Stimulated activated CD8-positive, alpha-beta memory T cell treated with anti-CD3 and anti-CD28 coated beads, Interleukin-12 subunit alpha, Interleukin-12 subunit beta, amount 100 ng/mL, for 24 hours (primary cell): ENCODE results near the gene RBBP8NL.
"Not testable (repeated sequence)": the region's sequence is repeated elsewhere in the genome, so short reads cannot be mapped to it uniquely, and the experiment has no call there.

ENCODE experiments used
- DNase-seq: peaks from one replicate; pipeline ENCODE4 v3.0.0-alpha.2; 2020; ENCODE audit errors: extremely low read depth

RBBP8NL gene

DNA sequence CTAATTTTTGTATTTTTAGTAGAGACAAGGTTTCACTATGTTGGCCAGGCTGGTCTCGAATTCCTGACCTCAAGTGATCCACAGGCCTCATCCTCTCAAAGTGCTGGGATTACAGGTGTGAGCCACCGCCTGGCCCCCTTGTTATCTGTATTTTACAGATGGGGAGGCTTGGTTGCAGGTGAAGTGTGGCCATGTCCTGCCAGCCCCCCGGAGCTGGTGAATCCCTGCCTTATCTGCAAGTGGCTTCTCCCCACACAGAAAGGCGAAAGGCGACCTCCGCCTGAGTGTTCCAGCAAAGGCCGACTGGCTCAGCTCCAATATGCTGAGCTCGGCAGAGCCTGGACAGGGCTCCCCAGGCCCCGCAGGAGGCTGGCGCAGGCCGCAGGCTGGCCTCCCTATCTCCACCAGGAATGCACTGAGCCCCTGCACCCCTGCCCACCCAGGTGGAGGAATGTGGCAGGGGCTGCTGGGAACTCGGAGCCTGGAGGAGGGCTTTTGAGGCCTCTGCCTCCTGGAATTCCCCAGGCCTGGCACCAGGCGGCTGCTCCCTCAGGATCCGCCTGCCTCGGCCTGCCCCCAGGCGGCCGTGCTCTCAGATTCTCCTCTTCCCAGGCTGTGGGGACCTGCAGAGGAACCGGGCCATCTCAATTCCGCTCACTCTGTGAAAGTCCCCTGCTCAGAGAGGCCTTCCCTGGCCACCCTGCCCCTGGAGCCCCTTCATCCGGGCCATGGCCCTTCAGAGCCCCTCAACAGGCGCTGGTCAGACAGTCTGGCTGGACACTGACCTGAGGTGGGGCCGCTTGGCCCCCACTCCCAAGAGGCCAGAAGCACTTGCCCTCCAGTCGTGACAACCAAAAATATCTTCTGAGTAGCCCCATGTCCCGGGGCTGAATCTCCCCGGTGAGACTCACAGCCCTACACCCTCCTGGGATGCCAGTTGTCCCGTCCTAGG lies 51.0 kb downstream of the RBBP8NL start:
- no peak for DNase-seq

DNA sequence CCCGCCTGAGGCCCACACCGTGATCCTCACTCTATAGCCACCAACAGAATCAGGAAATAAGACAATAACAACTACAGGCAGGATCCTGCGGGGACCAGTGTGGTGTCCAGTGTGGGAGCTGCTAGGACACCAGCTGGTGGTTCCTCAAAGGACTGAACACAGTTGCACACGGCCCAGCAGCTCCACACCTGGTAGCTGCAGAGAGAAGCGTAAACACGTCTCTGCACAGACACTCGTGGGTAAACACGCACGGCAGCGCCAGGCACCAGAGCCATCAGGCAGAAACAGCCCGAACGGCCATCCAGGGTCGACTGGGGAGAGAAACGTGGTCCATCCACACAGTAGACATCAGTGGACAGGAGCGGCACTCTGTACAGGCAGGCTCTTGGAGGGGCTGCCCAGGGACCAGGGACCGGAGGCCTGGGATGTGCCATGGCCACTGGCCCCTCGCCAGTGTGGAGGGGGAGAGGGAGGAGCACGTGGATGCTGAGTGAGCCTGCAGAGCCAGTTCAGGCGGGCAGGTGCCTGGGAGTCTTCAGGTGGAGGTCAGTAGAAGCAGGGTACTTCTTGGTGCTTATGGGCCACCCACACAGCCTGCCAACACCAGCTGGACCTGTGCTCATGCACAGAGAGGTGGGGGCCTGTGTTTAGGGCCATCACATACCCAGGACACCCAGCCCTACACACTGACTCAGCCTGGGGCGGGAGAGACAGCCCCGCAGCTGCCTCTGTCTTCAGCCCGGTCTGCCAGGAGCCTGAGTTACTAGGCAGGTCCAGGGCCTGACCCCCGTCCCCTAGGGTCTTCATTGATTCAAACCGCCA lies 52.8 kb downstream of the RBBP8NL start:
- no peak for DNase-seq

DNA sequence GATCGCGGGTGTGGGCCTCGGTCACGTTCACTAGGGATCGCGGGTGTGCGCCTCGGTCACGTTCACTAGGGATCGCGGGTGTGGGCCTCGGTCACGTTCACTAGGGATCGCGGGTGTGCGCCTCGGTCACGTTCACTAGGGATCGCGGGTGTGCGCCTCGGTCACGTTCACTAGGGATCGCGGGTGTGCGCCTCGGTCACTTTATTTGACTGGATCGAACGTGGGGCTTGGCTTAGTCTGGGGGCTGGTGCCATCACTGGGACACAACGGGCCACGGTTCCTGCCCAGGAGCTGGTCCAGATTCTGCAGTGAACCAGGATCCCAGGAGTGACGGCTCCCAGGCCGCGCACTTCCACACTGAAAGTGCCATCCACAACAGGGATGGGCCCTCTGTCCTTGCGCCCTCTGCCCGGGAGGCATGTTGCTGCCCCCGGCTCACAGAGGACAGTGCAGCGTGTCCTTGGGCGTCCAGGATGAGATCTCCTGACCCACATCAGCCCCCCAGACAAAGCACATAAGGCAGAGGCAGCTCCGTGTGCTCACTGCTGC lies 53.6 kb downstream of the RBBP8NL start:
- not testable (repeated sequence) for DNase-seq

DNA sequence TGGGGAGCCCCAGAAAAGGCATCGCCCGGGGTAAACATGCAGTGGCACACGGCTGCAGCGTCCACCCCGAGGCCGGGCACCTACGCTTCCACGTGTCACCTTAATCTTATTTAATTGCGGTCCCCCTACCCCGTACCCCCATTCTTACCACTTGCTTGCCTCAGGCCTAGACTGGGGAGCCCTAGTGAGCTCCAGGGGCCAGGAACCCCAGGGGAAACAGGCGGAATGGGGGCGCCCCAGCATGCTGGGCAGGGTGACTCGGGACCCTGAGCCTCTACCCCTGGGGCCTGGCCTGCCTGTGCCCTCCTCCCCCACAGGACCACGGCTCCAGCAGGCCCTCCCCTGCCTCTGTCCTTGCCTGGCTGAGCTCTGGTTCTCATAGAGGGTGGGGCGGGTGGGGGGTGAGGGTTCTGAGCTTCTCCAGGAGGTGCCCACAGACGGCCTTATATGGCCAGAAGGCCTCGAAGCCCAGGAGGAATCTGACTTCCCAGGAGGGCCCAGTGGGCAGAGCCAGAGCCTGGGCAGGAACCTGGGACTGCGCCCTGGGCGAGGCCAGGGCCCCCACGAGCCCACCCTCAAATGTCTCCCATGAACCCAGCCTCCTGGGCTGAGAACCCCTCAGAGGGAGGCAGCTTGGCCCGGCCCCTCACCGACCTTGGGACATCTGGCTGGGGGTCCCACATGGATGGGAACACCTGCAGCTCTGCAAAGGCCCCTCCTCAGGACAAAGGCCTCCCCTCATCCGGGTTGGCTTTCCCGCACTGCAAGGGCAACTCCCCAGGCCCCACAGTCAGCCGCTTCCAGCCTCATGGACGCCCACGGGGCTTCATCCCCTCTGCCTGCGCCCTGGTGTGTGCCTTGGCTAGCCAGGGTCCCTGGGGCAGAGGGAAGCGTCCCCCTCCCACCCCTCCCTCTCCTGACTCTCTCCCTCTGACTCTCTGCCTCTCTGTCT lies 55.0 kb downstream of the RBBP8NL start:
- no peak for DNase-seq

DNA sequence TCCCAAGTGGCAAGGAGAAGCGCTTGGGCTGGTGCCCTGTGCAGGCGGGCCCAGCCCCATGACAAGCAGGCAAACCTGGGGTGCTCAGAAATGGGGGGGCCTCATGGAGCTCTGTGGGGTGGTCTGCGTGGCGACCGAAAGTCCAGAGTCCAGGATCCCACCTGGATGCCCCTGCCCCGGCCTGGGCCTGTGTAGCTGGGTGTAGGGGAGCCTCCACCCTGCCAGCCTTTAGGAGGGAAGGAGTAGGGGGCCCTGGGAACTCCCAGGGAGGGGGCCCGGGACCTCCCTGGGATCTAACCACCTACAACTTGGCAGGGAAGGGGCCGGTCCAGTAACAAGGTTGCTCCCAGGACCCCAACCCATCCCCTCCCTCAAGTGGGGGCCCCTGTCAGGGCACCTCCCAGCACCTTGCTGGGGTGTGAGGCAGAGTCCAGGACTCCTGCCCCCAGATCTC lies 55.7 kb downstream of the RBBP8NL start:
- no peak for DNase-seq

DNA sequence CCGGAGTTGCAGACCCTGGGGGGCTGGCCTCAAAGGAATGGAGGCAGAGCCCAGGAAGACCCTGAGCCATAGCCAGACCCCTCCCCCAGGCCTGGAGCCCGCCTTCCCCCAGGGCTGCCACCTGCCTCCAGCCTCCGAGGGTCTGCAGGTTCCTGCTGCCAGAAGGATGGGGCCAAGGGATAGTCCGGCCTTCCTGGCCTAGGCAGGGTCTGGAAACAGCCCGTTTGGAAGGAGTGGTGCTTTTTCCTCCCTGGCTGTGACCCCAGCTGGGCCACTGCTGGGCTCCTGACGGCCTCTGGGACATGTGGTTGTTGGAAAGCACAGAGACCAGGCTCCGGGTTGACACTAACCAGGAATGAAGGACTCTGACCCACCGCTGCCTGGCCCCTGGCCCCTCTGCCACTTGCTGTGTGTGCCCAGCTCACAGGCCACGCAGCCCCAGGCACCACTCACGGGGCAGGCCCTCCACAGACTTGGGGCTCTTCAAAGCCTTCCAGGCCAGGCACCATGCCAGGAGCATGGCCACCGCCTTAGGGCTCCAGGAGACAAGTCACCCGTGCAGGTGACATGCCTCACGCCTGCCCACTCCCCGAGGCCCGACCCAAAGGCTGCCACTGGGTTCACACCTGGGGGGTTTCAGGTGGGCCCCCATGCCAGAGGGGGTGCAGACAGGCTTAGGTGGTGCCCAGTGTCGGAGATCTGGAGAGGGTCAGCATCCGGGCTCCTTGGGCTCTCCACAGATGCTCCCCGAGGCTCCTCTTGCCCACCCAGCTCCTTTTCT lies 56.3 kb downstream of the RBBP8NL start:
- no peak for DNase-seq

DNA sequence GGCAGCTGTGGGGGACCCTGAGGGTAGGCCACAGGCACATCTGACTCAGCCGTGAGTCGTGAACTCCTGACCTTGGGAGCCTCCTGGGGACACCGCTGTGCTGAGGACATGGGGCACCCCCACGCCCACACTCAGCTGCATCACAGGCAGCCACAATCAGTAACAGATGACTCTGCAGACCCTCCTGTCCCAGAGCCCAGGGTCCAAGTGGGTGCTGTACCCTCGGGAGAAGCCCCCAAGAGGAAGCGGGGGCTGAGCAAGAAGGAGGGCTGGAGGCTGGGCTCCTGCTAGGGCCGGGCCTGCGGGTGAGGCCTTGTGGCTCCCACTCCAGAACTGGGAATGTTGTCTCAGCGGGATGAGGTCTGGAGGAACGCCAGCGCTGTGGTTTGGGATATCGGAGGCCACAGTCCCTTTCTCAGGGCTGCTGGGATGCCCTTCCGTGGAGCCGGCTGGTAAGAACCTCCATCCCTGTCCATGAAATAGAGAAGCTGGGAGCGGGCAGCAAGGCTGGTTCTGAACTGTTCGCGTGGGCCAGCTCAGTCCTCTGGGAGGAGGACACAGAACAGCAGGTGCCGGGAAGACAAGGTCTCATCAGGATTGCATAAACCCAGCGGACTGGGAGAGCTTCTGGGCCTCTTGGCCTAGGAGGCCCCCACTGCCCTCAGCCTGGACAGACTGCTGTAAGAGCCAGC lies 57.1 kb downstream of the RBBP8NL start:
- peak; percentile 25 for DNase-seq

DNA sequence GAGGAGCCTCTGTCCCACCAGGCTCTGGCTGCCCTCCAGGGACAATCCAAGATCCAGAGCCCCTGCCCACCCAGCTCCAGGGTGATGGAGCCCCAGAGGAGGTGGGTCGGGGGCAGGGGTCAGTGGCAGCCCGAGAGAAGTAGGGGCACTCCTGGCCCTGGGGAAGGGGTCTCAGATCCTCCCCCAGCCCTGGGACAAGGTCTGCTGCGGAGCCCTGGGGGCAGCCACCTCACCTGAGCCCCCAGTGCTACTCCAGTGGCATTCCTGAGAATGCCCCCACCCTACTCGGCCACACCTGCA lies 57.6 kb downstream of the RBBP8NL start:
- DNase-seq, result no peak

DNA sequence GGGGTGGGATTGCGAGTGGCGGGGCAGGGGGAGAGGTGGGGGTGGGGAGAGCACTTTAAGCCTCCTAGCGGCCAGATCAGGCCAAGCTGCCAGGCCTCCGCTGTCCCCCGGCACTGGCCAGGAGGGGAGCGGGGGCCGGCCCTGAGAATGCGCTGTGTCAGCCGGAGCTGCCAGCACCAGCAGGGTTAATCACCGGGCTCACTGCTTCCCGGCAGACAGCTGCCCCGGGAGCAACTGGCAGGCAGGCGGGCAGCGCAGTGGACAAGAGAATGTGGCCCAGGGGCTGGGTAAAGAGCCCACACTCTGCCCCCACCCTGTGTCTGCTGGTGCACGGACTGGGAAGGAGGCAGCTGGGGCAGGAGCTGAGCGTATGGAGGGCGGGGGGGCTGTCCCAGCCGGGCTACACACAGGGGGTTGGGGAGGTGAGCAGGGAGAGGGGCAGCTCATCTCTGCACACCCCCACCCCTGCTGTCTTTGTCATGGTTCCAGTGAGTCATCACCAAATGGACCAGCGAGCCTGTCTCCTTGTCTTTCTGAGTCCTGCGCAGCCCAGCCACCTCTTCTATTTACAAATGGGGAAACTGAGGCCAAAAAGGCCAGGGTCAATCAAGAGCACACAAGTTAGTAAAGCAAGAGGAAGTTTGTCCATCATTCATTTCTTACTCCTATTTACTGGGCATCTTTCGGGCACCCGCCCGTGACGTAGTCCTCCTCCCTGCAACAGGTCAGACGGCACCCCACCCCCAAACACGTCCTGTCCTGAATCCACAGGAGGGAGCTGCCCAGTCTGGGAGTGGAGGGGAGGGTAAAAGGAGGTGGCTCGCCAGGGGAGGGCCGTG lies 58.1 kb downstream of the RBBP8NL start:
- no peak for DNase-seq

DNA sequence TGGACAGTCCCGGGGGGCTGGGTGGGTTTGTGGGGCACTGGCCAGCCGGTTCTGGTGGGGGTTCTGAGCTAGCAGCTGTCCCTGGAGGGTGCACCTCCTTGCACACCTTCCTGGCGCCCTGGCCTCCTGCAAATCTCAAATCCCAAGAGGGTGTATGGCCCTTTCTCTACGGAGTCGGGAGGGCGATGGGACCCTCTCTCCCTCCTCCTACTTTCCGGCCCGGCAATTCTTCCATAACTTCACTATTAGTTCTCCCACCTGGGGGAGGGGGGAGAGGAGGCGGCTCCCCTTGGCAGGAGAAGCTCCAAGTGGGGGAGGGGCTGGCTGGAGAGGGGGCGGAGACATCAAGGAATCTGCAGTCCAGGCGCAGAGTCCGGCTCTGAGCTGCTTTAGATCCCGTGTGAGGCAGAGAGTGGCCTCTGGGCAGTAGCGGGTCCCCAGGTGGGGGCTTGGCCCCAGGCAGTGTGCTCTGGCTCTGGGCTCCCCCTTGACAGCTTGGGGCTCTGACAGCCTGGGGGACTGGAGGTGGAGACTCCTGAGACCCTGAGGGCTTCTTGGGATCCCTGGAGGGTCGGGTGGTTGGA lies 58.9 kb downstream of the RBBP8NL start:
- DNase-seq, result no peak

DNA sequence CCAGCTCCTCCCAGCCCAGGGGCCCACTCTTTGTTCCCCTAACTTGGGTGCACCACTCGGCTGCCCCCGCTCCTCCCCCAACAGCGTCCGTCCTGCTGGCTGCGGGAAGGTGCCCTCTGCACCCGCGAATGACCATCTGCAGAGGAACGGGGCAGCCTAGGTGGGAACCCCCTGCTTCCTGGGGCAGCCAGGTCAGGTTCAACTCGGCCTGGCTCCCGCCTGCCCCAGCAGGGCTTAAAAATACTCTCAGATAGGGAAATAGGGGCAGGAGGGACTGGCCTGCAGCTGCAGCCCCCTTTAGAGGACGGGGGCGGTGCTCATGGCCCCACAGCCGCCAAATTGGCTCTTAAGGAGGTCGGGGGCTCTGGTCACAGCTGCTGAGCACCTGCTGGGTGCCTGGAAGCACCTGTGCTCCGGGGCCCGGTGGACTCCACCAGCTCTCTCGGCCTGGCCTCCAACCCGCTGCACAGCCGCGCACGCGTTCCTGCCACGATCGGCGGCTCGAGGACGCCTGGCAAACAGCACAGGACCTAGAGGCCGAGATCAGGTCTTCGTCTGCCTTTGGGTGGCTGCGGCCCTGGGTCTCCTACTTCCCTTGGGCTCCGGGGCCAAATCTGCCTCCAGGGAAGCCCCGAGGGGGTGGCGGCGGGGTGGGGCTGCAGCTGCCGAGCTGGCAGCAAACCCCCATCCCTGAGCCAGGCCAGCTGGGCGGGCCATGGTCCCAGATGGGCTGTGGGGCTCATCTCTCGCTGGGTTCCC lies 59.5 kb downstream of the RBBP8NL start:
- DNase-seq, result no peak

DNA sequence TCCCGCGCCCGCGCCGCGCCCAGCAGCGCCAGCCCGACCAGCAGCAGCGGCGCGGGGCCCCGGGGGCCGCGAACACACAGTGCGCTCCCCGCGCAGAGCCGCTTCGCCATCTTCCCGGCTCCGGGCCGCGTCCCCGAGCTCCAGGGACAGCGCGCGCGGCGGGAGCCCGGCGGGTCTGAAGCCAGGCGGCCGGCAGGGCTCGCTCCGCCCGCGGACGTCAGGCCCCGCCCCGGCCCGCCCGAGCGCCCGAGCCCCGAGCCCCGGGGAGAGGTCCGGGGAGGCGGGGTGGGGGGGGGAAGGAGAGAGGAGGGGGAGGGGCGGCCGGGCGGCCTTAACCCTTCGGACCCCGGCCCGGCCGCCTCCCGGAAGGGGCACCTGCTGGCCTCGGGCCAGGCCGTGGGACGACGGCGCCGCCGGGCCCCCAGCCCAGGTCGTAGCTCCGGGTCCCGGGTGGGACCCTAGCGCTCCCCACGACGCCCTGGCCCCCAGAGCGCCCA lies 60.2 kb downstream of the RBBP8NL start, which contains the start of gene LAMA5:
Gene LAMA5 (minus strand): TSS at position 177 of the 497 bp plus-strand sequence. CDS start 67 bp downstream, at position 110.
- DNase-seq, result no peak

DNA sequence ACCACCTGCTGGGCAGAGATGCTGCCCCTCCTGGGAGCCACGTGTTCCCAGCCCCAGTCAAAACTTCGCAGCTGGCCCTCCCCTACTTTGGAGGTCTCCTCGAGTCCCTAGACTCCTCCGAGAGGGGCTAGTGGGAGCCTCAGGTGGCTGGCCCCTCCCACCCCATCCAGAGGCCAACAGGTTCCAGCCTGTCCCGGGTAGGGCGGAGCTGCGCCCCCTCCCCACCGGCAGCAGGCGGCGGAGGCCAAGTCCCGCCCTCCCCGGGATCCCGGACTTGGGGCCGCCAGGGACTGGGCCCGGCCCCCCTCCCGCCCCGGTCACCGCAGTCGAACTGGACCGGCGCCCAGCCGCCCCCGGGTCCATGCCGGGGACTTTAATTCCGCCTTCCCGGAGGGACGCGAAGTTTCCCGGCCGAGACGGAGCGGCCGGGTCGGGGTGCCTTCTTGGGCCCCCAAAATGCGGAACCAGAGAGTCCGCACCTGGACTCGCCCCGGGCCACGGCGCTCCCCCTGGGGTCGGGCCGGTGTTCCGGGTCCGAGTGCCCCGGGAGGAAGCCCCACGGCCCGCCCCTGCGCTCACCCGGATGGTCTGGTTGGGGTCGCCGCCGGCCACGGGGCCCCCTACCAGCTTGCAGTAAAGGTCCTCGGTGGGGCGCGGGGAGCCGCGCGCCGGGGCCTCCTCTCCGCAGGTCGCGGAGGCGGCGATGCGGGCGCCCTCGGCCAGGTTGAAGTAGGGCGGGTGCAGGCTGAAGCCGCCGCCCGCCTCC lies 60.8 kb downstream of the RBBP8NL start:
- no peak for DNase-seq

DNA sequence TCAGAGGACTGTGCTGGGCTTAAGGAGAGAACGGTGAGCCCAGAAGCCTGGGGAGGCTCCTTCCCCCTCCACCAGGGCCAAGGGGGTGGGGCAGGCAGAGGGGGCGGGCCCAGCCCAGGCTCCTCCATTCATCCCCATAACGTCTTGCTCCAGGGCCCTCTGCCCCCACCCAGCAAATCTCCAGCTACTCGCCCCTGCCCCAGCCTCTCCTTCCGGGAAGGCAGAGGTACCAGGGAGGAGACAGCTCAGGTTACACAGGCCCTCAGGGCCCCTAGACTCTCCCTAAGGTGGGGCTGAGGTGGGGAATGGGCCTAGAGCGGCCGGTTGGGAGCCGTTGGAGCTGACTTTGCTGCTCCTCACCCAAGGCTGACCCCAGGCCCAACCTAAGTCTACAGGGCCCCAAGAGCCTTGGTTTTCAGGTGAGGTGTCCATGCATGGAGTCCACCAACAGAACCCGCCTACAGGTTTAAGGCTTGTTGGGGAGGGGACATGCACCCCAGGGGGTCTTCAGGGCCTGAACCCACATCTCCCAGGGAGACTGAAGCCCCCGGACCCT lies 61.4 kb downstream of the RBBP8NL start:
- DNase-seq, result no peak

DNA sequence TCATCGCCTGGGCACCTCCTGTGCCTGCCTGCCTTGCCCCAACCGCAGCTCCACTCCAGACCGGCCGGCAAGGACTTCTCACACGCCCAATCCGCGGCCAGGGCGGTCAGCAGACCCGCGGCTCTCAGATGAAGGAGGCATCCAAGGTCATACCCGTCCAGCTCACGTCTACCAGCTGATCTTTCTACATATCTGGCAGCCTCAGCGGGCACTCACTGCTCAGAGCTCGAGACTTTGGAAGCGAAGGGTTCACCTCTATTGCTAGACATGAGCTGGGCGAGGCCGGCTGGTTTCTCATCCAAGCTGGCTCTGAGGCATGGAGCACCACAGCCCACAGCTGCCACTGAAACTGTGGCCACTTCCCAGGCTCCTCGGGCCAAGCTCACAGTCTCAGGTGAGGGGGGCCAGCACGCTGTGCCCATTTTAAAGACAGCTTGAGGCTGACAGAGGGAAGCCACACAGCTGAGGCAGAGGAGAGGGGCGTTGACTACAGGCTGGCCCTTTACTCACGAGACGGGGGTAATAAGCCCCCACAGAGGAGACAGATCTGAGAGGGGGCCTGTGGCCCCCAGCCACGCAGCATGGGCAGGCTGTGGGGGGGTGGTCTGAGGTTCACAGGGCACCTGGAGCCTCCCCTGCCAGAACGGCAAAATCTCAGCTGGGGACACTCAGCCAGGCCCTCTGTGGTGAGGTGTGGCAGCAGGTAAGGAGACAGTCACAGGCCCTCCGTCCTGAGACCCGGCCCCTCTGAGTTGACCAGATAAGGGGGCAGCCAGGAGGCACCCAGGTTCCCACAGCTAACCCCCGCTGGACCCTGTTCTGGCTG lies 62.2 kb downstream of the RBBP8NL start:
- DNase-seq, result no peak
